Urinary bladder (tissue), 4 donors: Measurements from ENCODE around the gene MUTYH. TPM values are rescaled to one million over a fixed set of nuclear protein-coding genes. Genes with fewer than 3 reads are reported as not detected.

Source experiments
- DNase-seq: peaks from one replicate; pipeline ENCODE4 v3.0.0-alpha.2; 2015; ENCODE audit errors: extremely low spot score
- H3K27ac ChIP-seq: one replicate; pipeline ENCODE4 v1.5.1; 2013; ENCODE audit warnings: low read depth, mild to moderate bottlenecking, moderate library complexity
- H3K36me3 ChIP-seq: one replicate; pipeline ENCODE4 v1.6.1; 2013; ENCODE audit warnings: mild to moderate bottlenecking, moderate library complexity; ENCODE audit not compliant: insufficient read depth
- H3K4me1 ChIP-seq: one replicate; pipeline ENCODE4 v1.6.1; 2013; ENCODE audit warnings: mild to moderate bottlenecking, moderate library complexity; ENCODE audit not compliant: insufficient read depth
- H3K4me3 ChIP-seq: one replicate; pipeline ENCODE4 v1.5.1; 2013; ENCODE audit warnings: low read depth, low read length
- WGBS: extraction: QIAGEN DNeasy Blood & Tissue Kit; methylation state at CpG from one replicate; pipeline ENCODE4 v1.1.7; 2013; 5-methylcytosine and 5-hydroxymethylcytosine counted together
- polyA plus RNA-seq: library from polyadenylated mRNA; stranded (reverse); fragments of 200-250 nt; gene quantifications from one replicate; pipeline ENCODE4 v1.2.3, GENCODE V29; 2013
- total RNA-seq: library from RNA; depleted of rRNA; stranded (reverse); fragments of >200 nt; gene quantifications from one replicate; pipeline ENCODE4 v1.2.3, GENCODE V29; 2014
- donor health status: healthy with polysubstance abuse.
- donor health status: healthy.

The MUTYH gene
- total and polyA plus RNA-seq, 2 donors: 12.0 to 19.4 TPM

- no peaks in the 10 kb centered on the region for H3K36me3 ChIP-seq
- DNase-seq: no peak
- WGBS: 87% methylated on average over 10 of the region's 10 CpGs
- H3K4me1 ChIP-seq: no peaks in the 10 kb centered on the region
- H3K4me3 ChIP-seq: no peak overlapping the region
- no peak overlapping the region for H3K27ac ChIP-seq
Measured at GRCh38 chr1:45322486-45323040, 17.7 kb downstream of the MUTYH start.

- H3K36me3 ChIP-seq: no peaks in the 10 kb centered on the region
- no peak overlapping the region for H3K27ac ChIP-seq
- WGBS: 77% methylated on average over 5 of the region's 5 CpGs
- no peaks in the 10 kb centered on the region for H3K4me1 ChIP-seq
- no peak overlapping the region for H3K4me3 ChIP-seq
- no peak for DNase-seq
Measured at GRCh38 chr1:45321444-45321843, 18.8 kb downstream of the MUTYH start.

- no peak overlapping the region for H3K4me3 ChIP-seq
- no peak for DNase-seq
- H3K36me3 ChIP-seq: no peaks in the 10 kb centered on the region
- 81% methylated on average over 4 of the region's 4 CpGs for whole genome bisulfite sequencing
- H3K27ac ChIP-seq: no peak overlapping the region
- no peaks in the 10 kb centered on the region for H3K4me1 ChIP-seq
Measured at GRCh38 chr1:45319761-45320160, 20.5 kb downstream of the MUTYH start.

GRCh38 chr1:45317166-45317565, 23.1 kb downstream of the MUTYH start:
- Histone ChIP-seq H3K27ac (no peak overlapping the region), H3K4me1 (no peaks in the 10 kb centered on the region), H3K4me3 (no peak overlapping the region), H3K36me3 (no peaks in the 10 kb centered on the region)
- 30% methylated on average over 4 of the region's 4 CpGs for WGBS
- DNase-seq: no peak

- no peak for DNase-seq
- no peaks in the 10 kb centered on the region for H3K4me1 ChIP-seq
- H3K27ac ChIP-seq: no peak overlapping the region
- no peaks in the 10 kb centered on the region for H3K36me3 ChIP-seq
- H3K4me3 ChIP-seq: no peak overlapping the region
- 69% methylated on average over 3 of the region's 3 CpGs for WGBS
Measured at GRCh38 chr1:45314266-45314665, 26.0 kb downstream of the MUTYH start.

GRCh38 chr1:45306905-45307304, 33.3 kb downstream of the MUTYH start:
- Histone ChIP-seq H3K27ac (no peak overlapping the region), H3K4me1 (no peaks in the 10 kb centered on the region), H3K36me3 (no peaks in the 10 kb centered on the region), H3K4me3 (no peak overlapping the region)
- 73% methylated on average over 3 of the region's 3 CpGs for WGBS
- DNase-seq: no peak

- Histone ChIP-seq H3K27ac (no peak overlapping the region), H3K4me1 (no peaks in the 10 kb centered on the region), H3K36me3 (no peaks in the 10 kb centered on the region), H3K4me3 (no peak overlapping the region)
- DNase-seq: no peak
- 41% methylated on average over 8 of the region's 8 CpGs for WGBS
Measured at GRCh38 chr1:45306319-45306718, 33.9 kb downstream of the MUTYH start.

- no peak overlapping the region for H3K27ac ChIP-seq
- no peak overlapping the region for H3K4me3 ChIP-seq
- H3K36me3 ChIP-seq: no peaks in the 10 kb centered on the region
- H3K4me1 ChIP-seq: no peaks in the 10 kb centered on the region
- DNase-seq: no peak
- 82% methylated on average over 10 of the region's 10 CpGs for WGBS
Measured at GRCh38 chr1:45305231-45305630, 35.0 kb downstream of the MUTYH start.

GRCh38 chr1:45304311-45305081, 35.7 kb downstream of the MUTYH start:
- no peak for DNase-seq
- Histone ChIP-seq H3K27ac (peak overlapping the region; percentile 81), H3K4me1 (no peaks in the 10 kb centered on the region), H3K4me3 (peak overlapping the region; percentile 68), H3K36me3 (no peaks in the 10 kb centered on the region)
- WGBS: 42% methylated on average over 15 of the region's 15 CpGs

- peak; percentile 94 for DNase-seq
- peak overlapping the region; percentile 81 for H3K27ac ChIP-seq
- no peaks in the 10 kb centered on the region for H3K4me1 ChIP-seq
- peak overlapping the region; percentile 68 for H3K4me3 ChIP-seq
- under 1% methylated on average over 68 of the region's 68 CpGs for WGBS
- no peaks in the 10 kb centered on the region for H3K36me3 ChIP-seq
Measured at GRCh38 chr1:45303520-45304310, 36.5 kb downstream of the MUTYH start.

- H3K36me3 ChIP-seq: no peaks in the 10 kb centered on the region
- peak overlapping the region; percentile 34 for H3K4me3 ChIP-seq
- 84% methylated on average over 16 of the region's 16 CpGs for WGBS
- no peaks in the 10 kb centered on the region for H3K4me1 ChIP-seq
- no peak for DNase-seq
- H3K27ac ChIP-seq: no peak overlapping the region
Measured at GRCh38 chr1:45302505-45303150, 37.6 kb downstream of the MUTYH start.

GRCh38 chr1:45300669-45300997, 39.6 kb downstream of the MUTYH start:
- no peak for DNase-seq
- Histone ChIP-seq H3K27ac (no peak overlapping the region), H3K4me3 (no peak overlapping the region), H3K36me3 (no peaks in the 10 kb centered on the region), H3K4me1 (no peaks in the 10 kb centered on the region)
- WGBS: 67% methylated on average over 2 of the region's 2 CpGs

GRCh38 chr1:45299981-45300668, 40.1 kb downstream of the MUTYH start:
- 8% methylated on average over 4 of the region's 4 CpGs for WGBS
- peak; percentile 31 for DNase-seq

More at GRCh38 chr1:45299981-45300668, 40.1 kb downstream of the MUTYH start:
- Histone ChIP-seq H3K4me1 (no peaks in the 10 kb centered on the region), H3K4me3 (no peak overlapping the region), H3K36me3 (no peaks in the 10 kb centered on the region), H3K27ac (no peak overlapping the region)
